Activated CD8-positive, alpha-beta memory T cell treated with anti-CD3 and anti-CD28 coated beads, Interleukin-2, amount 10 ng/mL, durations not matched to agents 7 days and 5 days (primary cell): Measurements from ENCODE around the gene RBP5. TPM values are rescaled to one million over a fixed set of nuclear protein-coding genes. Genes with fewer than 3 reads are reported as not detected.

ENCODE experiments used
- ATAC-seq: fragments of 150-1000 bp; cut with Tn5 transposase; one replicate; pipeline ENCODE4 v1.10.0; 2021; ENCODE audit warnings: moderate library complexity
- CTCF ChIA-PET: fragments of 350-600 bp; sonication (Branson Sonifier 250); formaldehyde crosslinking; loops from one replicate; lab custom pipeline; 2021; ENCODE audit warnings: antibody characterized with exemption; lab: Charles Lee
- DNase-seq: peaks from one replicate; pipeline ENCODE4 v3.0.0-alpha.2; 2020
- H3K27ac Mint-ChIP-seq: one replicate; pipeline ENCODE4 v1.8.0; 2021; ENCODE audit warnings: mild to moderate bottlenecking, mixed read lengths
- H3K27me3 Mint-ChIP-seq: one replicate; pipeline ENCODE4 v1.8.0; 2021; ENCODE audit warnings: mixed read lengths
- H3K36me3 Mint-ChIP-seq: one replicate; pipeline ENCODE4 v1.8.0; 2021; ENCODE audit warnings: mild to moderate bottlenecking, mixed read lengths
- H3K4me1 Mint-ChIP-seq: one replicate; pipeline ENCODE4 v1.8.0; 2021; ENCODE audit warnings: mixed read lengths
- H3K4me3 Mint-ChIP-seq: one replicate; pipeline ENCODE4 v1.8.0; 2021; ENCODE audit warnings: mild to moderate bottlenecking, moderate library complexity, mixed read lengths
- H3K9me3 Mint-ChIP-seq: one replicate; pipeline ENCODE4 v1.8.0; 2022; ENCODE audit warnings: low read depth, mixed read lengths
- total RNA-seq, 2 experiments: library from RNA; stranded (reverse); gene quantifications; one replicate each; pipeline ENCODE4 v1.2.3, GENCODE V29; 2021

Gene RBP5
- total RNA-seq, 2 experiments from 2014 or later: 0.87 to 0.91 TPM

DNA sequence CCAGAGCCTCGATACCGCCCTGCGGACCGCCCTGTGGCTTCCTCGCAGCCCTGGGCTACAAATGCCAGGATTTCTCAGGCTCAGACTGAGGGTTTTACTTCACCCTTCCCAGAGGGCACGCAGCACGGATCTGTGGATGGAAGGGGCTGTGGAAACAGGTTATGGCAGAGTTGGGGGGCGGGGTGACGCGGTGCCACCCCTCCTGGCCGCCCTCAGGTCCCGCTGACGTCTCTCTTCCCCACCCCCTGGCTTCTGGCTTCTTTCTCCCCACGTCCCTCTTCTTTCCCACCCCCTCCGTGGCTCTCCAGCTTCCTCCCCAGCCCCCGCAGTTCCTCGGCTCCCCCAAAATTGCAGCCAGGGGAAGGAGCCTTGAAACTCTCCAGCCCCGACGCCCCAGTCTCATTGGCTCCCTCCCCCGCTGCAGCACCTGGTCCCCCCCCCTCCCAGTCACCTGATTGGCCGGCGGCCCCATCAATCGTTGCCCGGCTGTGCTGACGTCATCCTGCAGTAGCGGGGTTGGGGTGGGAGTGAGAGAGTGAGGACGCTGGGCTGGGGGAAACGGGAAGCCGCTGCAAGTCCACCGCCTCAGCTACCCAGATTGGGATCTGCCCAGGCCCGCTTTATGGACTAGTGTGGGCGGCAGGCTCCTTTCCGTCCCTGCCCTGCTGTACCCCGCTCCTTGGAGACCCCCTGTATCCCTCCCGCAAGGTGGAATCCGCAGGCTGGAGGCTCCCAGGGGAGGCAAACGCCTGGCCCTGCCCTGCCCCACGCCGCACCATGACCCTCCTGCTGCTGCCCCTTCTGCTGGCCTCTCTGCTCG is 1.4 kb upstream of the RBP5 start, which contains the start of gene CLSTN3:
Gene CLSTN3, plus strand, starts transcription at position 500 of the 820 bp plus-strand sequence. Its CDS starts 278 bp downstream, at position 778.
- DNase-seq: peak; percentile 92
- H3K4me1 Mint-ChIP-seq: peaks cover 38% of the 10 kb centered on the region
- peak within 1 kb of the TSS; percentile 87 for H3K27ac Mint-ChIP-seq

DNA sequence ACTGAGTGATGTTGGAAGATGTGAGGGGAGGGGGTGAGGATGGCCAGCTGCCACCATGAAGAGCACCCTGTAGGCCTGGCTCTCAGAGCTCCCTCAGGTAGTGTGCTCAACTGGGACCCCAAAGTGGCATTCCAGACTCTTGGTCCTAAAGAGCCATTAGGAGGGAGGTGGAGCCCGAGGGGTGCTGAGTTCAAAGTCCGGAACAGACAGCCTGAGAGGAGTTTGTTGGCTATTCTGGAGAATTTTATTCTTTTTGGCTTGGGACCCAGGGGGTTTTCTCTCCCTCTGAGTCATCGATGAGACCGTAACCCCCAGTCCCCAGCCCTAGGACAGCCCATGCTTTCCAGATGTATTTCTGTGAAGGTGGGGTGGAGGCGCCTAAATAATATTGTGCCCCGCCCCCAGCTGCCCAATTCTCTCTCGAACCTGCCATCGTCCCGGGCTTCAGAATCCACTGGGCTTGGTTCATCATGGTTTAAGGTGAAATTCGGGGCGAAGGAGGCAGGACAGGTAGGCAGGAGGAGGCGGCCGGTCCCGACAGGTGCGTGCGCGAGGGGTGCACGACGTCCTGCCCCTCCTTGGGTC is 690 bp upstream of the RBP5 start:
- peak overlapping the region; percentile 87 for H3K27ac Mint-ChIP-seq
- DNase-seq (no peak), ATAC-seq (no peak)
- peak overlapping the region; percentile 95 for H3K4me3 Mint-ChIP-seq
- CTCF ChIA-PET: interaction anchor here (0.6 to 2.5 kb wide), 4 partner anchors 16 to 20 kb away, joined by 4 to 9 read pairs (median 4); partner anchors contain the start of gene C1RL
- no peaks in the 10 kb centered on the region for H3K27me3 Mint-ChIP-seq
- peaks cover 14% of the 10 kb centered on the region for H3K36me3 Mint-ChIP-seq
- H3K4me1 Mint-ChIP-seq: peaks cover 38% of the 10 kb centered on the region
- H3K9me3 Mint-ChIP-seq: no peaks in the 10 kb centered on the region

More for the DNA sequence above, 1.4 kb upstream of the RBP5 start, which contains the start of gene CLSTN3:
- ATAC-seq: peak; percentile 83
- peak within 1 kb of the TSS; percentile 95 for H3K4me3 Mint-ChIP-seq
- peaks cover 20% of the 10 kb centered on the region for H3K36me3 Mint-ChIP-seq
- H3K9me3 Mint-ChIP-seq: no peaks in the 10 kb centered on the region
- CTCF ChIA-PET: interaction anchor here (0.6 to 2.5 kb wide), 6 partner anchors 17 to 173 kb away, joined by 3 to 10 read pairs (median 4); partner anchors contain the start of gene C1RL
- no peaks in the 10 kb centered on the region for H3K27me3 Mint-ChIP-seq

DNA sequence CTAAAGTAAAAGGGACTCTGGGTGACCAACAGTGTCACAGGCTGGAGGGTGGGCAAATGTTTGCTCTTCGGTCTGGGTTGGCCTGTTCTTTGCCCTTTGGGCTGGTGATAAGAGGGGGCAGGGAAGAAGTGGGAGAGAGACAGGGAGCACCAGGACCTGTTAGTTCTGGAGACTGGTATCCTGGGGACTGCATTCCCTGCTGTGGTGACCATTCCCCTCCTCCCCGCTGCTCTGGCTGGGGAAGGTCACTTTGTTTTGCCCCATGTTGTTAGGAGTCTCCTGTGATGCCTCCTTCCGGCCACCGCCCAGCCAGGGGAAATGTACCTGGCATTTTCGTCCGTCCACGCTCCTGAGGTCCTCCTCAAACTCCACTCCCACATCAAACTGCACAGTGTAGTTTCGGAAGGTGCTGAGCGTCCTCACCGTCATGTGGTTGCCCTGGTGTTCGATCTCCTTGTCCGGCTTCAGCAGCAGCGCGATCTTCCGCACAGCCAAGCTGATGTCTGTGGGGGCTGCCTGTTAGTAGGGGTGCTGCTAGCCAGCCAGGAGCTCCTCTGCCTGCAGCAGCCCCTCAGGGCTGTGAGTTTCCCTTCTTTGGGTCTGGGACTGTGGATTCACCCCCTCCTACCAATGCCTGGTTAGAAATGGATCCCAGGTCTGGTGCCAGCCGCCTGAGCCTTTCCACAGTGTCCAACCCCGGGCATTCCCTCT is 618 bp downstream of the RBP5 start:
- Mint-ChIP-seq H3K36me3 (peaks cover 7% of the 10 kb centered on the region), H3K4me3 (peak overlapping the region; percentile 95), H3K27ac (no peak overlapping the region), H3K27me3 (no peaks in the 10 kb centered on the region), H3K4me1 (peaks cover 36% of the 10 kb centered on the region), H3K9me3 (no peaks in the 10 kb centered on the region)
- ATAC-seq (no peak), DNase-seq (no peak)
- CTCF ChIA-PET: interaction anchor here (1.2 kb wide), 1 partner anchor 15 kb away, joined by 4 read pairs; no protein-coding TSS in a partner anchor

GRCh38 chr12:7125632-7126227 is 3.0 kb downstream of the RBP5 start:
- peaks cover 14% of the 10 kb centered on the region for H3K4me1 Mint-ChIP-seq
- CTCF ChIA-PET: interaction anchor here (0.9 to 2.1 kb wide), 4 partner anchors 12 to 20 kb away, joined by 3 to 10 read pairs (median 4); no protein-coding TSS in a partner anchor
- no peaks in the 10 kb centered on the region for H3K36me3 Mint-ChIP-seq
- no peaks in the 10 kb centered on the region for H3K27me3 Mint-ChIP-seq
- no peak overlapping the region for H3K4me3 Mint-ChIP-seq
- no peak for ATAC-seq
- H3K27ac Mint-ChIP-seq: no peak overlapping the region
- no peaks in the 10 kb centered on the region for H3K9me3 Mint-ChIP-seq
- DNase-seq: no peak

DNA sequence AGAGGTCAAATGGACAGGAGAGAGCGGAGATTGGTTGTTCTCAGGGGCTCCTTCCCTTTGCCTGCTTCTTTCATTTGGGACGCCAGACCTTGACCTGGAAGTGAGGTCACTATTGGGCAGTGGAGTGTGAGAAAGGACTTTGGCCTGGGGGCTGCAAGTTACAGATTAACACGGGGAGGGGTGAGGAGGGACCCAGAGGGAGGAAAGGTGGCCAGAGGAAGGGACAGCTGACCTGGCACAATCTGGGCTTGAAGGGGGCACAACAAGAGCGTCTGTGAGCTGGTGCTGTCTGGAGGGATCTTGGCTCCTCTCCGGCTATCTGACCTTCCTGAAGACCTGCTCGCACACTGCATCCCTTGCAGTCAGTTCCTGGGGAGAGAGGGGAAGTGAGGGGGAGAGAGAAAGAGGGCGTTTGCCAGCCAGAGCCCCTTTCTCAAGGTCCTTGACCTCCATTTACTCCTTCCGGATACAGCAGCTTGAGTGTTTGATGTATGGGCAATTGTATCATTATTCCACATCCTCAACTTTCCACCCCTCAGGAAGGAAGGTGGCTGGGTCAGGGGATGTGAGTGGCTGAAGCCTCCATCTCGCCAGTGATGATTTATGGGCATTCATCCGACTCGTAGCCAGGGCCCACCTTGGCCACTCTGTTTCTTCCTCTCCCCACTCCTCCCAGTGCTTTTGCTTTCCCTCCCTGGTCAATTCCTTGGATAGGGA is 4.7 kb downstream of the RBP5 start:
- Mint-ChIP-seq H3K4me3 (no peak overlapping the region), H3K9me3 (no peaks in the 10 kb centered on the region), H3K27me3 (no peaks in the 10 kb centered on the region), H3K27ac (no peak overlapping the region), H3K4me1 (peaks cover 5% of the 10 kb centered on the region), H3K36me3 (no peaks in the 10 kb centered on the region)
- ATAC-seq (no peak), DNase-seq (no peak)
- CTCF ChIA-PET: interaction anchor here (1.3 to 2.1 kb wide), 4 partner anchors 11 to 149 kb away, joined by 3 to 10 read pairs (median 5); no protein-coding TSS in a partner anchor

DNA sequence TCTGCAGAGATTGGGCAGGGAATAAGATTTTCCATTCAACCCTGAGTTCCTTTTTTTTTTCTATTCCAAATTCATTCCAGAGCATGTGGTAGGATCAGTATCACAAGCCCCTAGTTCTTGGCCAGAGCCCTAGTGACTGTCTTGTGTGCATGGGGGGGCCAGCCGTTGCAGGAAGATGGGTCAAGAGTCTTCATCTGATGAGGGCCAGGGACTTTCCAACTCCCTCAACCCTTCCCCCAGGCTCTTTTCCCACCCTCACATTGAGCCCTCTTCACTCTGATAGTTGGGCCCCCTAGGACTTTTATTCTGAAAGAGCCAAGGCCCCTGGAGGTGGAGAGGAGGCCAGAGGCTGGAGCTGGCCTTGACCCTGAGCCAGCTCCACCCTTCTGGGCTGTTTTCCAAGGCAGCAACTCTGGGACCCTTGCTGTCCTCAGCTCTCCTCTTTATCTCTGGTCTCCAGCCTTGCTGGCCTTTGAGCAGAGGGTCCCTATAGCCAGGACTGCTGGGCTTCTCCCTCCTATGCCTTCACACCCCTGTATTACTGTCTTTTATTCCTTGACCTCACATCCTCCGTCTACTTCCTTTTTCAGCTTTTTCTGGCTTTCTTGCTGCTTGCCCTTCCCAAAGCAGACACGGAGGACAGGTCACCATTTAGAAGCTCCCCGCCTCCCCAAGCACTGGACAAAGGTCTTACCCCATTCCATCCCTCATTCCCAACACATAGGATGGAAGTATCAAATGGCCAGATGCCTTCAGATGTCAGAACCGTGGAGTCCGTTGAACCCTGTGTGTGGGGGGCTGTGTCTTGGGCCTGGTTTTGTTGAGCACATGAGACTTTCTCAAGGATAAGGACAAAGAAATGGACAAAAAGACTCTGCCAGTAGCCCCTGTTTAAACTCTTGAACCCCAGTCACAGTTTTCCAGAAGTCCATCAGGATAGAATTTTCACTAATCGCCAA is 5.6 kb downstream of the RBP5 start:
- ATAC-seq (no peak), DNase-seq (no peak)
- H3K4me3 Mint-ChIP-seq: no peak overlapping the region
- no peaks in the 10 kb centered on the region for H3K27me3 Mint-ChIP-seq
- no peaks in the 10 kb centered on the region for H3K36me3 Mint-ChIP-seq
- H3K27ac Mint-ChIP-seq: no peak overlapping the region
- H3K4me1 Mint-ChIP-seq: peaks cover 3% of the 10 kb centered on the region
- CTCF ChIA-PET: interaction anchor here (1.3 to 1.6 kb wide), 3 partner anchors 13 to 148 kb away, joined by 3 to 7 read pairs (median 3); no protein-coding TSS in a partner anchor
- no peaks in the 10 kb centered on the region for H3K9me3 Mint-ChIP-seq

- Mint-ChIP-seq H3K9me3 (no peaks in the 10 kb centered on the region), H3K27ac (no peak overlapping the region), H3K36me3 (peaks cover under 1% of the 10 kb centered on the region), H3K4me1 (no peaks in the 10 kb centered on the region), H3K27me3 (no peaks in the 10 kb centered on the region), H3K4me3 (no peak overlapping the region)
- ATAC-seq (no peak), DNase-seq (no peak)
- CTCF ChIA-PET: interaction anchor here (1.8 kb wide), 1 partner anchor 19 kb away, joined by 3 read pairs; no protein-coding TSS in a partner anchor
Measured at GRCh38 chr12:7121324-7121723, 7.4 kb downstream of the RBP5 start.

DNA sequence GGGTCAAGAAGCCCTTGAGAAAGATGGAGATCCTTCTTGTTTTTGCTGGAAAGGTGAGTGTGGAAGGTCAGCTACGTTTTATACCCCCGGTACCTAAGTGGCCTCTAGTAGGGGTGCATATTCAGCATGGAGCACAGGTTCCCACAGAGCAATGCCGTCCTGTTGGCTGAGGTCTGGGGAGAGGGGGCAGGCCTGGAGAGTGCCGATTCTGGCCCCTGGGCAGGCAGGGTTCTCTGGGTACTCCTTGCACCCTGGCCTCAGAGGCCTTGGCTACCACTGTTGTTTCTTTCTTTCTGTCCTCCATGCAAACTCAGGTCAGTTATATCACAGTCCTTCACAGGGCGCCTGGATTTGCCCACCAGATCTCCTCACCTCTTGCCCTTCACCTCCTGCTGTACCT is 8.5 kb downstream of the RBP5 start:
- Mint-ChIP-seq H3K36me3 (peaks cover 6% of the 10 kb centered on the region), H3K27me3 (no peaks in the 10 kb centered on the region), H3K4me1 (no peaks in the 10 kb centered on the region), H3K4me3 (no peak overlapping the region), H3K9me3 (no peaks in the 10 kb centered on the region), H3K27ac (no peak overlapping the region)
- DNase-seq: no peak
- CTCF ChIA-PET: interaction anchor here (1.8 to 2.3 kb wide), 2 partner anchors 12 to 21 kb away, joined by 3 to 13 read pairs; partner anchors contain the start of gene C1RL
- ATAC-seq: no peak

DNA sequence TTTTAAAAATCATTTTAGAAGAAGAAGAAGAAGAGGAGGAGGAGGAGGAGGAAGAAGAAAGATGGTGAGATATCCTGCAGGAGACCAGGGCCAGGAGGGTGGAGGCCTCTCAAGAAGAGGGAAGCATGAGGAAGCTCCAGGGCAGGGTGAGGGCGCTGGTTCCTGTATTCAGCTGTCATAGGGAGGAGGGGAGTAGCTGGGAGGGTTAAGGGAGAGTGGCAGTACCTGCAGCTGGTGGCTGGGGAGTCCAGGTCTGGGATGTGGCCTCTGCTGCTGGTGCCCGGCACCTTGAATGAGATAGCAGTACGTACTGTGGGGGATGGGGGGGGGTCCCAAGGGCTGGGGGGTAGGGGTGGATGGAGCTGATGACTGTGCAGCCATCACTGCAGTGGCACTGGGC is 9.8 kb downstream of the RBP5 start:
- Mint-ChIP-seq H3K9me3 (no peaks in the 10 kb centered on the region), H3K27ac (no peak overlapping the region), H3K4me1 (peaks cover 2% of the 10 kb centered on the region), H3K4me3 (no peak overlapping the region), H3K27me3 (no peaks in the 10 kb centered on the region), H3K36me3 (peaks cover 8% of the 10 kb centered on the region)
- ATAC-seq (no peak), DNase-seq (no peak)
- CTCF ChIA-PET: interaction anchor here (2.3 kb wide), 1 partner anchor 11 kb away, joined by 13 read pairs; the partner anchor contains the start of gene C1RL

DNA sequence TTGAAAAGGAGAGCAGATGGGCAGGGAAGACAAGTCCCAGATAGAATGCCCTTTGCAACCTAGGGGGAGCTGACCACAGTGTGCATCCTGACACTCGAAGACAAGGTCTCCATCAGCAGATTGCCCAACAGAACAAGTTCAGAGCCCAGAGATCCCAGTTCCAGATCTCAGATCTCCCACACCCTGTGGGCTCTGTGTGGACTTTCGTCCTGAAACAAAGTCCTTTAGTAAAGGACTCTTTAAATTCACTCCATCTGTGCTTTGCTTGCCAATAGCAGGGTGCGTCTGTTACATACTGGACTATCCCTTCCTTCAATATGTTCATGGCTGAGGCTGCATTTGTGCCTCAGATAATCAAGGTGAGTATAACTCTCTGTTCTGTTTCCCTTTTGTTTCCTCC is 11.0 kb downstream of the RBP5 start:
- DNase-seq (no peak), ATAC-seq (no peak)
- no peaks in the 10 kb centered on the region for H3K9me3 Mint-ChIP-seq
- H3K36me3 Mint-ChIP-seq: peaks cover 8% of the 10 kb centered on the region
- no peaks in the 10 kb centered on the region for H3K27me3 Mint-ChIP-seq
- CTCF ChIA-PET: interaction anchor here (1.3 to 2.3 kb wide), 2 partner anchors 9 to 173 kb away, joined by 4 to 13 read pairs; partner anchors contain the start of gene C1RL
- no peak overlapping the region for H3K27ac Mint-ChIP-seq
- H3K4me1 Mint-ChIP-seq: peaks cover 9% of the 10 kb centered on the region
- H3K4me3 Mint-ChIP-seq: no peak overlapping the region

GRCh38 chr12:7116916-7117315 is 11.8 kb downstream of the RBP5 start:
- no peak overlapping the region for H3K27ac Mint-ChIP-seq
- H3K4me3 Mint-ChIP-seq: no peak overlapping the region
- ATAC-seq (no peak), DNase-seq (no peak)
- H3K9me3 Mint-ChIP-seq: no peaks in the 10 kb centered on the region
- peaks cover 11% of the 10 kb centered on the region for H3K4me1 Mint-ChIP-seq
- peaks cover 8% of the 10 kb centered on the region for H3K36me3 Mint-ChIP-seq
- CTCF ChIA-PET: interaction anchor here (1.3 kb wide), 1 partner anchor 172 kb away, joined by 4 read pairs; no protein-coding TSS in a partner anchor
- H3K27me3 Mint-ChIP-seq: no peaks in the 10 kb centered on the region
